A549 (cell line): ENCODE data around the gene MED26.

Experiments used
- POLR2A ChIP-seq: IDR thresholded peaks from 2 replicates; pipeline ENCODE4 v1.6.1; 2012; ENCODE audit warnings: mild to moderate bottlenecking, low read length
- ZSCAN20 ChIP-seq: fragments of 250-450 bp; sonication (Bioruptor Pico); IDR thresholded peaks from 2 replicates; pipeline ENCODE4 v1.8.0; 2022; ENCODE audit warnings: mild to moderate bottlenecking, moderate library complexity
- TF ChIP-seq, protein P1 (sequence below): fragments of >200 bp; sonication (Bioruptor Twin); formaldehyde crosslinking; IDR thresholded peaks from 3 replicates; pipeline ENCODE4 v1.5.1; 2016

DNA sequence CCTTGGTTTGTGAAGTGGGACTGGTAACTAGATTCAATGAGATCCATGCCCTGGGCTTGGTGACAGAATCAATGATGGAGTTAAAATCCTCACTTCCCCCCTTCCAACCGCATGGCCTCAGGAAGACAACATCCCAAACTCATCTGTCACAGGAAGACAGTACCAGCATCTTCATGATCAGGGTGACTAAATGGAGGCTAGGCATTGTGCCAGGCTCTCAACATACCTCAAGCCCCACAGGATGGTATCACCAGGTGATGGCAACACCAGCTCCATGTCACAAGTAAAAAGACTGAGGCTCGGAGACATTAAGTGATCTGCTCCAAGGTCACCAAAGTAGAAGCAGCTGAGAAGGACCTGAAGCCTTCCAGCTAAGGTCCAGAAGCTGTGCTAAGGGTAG, 14.2 kb downstream of the MED26 start:
- TF ChIP-seq POLR2A (no peak), ZSCAN20 (CRISPR knock-in tag) (no peak)
- TF ChIP-seq, protein P1, sequence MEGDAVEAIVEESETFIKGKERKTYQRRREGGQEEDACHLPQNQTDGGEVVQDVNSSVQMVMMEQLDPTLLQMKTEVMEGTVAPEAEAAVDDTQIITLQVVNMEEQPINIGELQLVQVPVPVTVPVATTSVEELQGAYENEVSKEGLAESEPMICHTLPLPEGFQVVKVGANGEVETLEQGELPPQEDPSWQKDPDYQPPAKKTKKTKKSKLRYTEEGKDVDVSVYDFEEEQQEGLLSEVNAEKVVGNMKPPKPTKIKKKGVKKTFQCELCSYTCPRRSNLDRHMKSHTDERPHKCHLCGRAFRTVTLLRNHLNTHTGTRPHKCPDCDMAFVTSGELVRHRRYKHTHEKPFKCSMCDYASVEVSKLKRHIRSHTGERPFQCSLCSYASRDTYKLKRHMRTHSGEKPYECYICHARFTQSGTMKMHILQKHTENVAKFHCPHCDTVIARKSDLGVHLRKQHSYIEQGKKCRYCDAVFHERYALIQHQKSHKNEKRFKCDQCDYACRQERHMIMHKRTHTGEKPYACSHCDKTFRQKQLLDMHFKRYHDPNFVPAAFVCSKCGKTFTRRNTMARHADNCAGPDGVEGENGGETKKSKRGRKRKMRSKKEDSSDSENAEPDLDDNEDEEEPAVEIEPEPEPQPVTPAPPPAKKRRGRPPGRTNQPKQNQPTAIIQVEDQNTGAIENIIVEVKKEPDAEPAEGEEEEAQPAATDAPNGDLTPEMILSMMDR, result no peak
